H1 (cell line): ENCODE results near the gene TRIM44. TPM values are rescaled to one million over a fixed set of nuclear protein-coding genes. Genes with fewer than 3 reads are reported as not detected.

Experiments
- CTCF ChIA-PET: fragments of 300-600 bp; sonication (Branson Sonifier 250); formaldehyde crosslinking; loops from one replicate; lab custom pipeline; 2021; ENCODE audit not compliant: partially characterized antibody; lab: Charles Lee
- POLR2A ChIA-PET: fragments of 300-600 bp; sonication (Branson Sonifier 250); formaldehyde crosslinking; loops from one replicate; lab custom pipeline; 2021; ENCODE audit warnings: inconsistent platforms; ENCODE audit not compliant: partially characterized antibody; lab: Charles Lee
- DNase-seq, 2 experiments: peaks; one replicate each; pipeline versions ENCODE4 v3.0.0 to v3.0.0-alpha.2; 2010 to 2022; ENCODE audit warnings: low spot score in 2 of 2, low read depth in 1 of 2, mixed read lengths in 1 of 2
- FAIRE-seq: peaks from 2 replicates; lab custom pipeline; 2011; peaks lifted over from hg19 to GRCh38; lab: Jason Lieb, UNC
- H2AFZ ChIP-seq: 2 replicates; pipeline ENCODE4 v1.8.1; 2012; ENCODE audit warnings: low read length, inconsistent platforms
- H2AK5ac ChIP-seq: 2 replicates; pipeline ENCODE4 v1.6.1; 2013; ENCODE audit warnings: low read depth, low read length
- H2BK120ac ChIP-seq: replicated peaks from 2 replicates; pipeline ENCODE3; 2013; ENCODE audit warnings: low read depth, low read length, inconsistent platforms
- H2BK12ac ChIP-seq: 2 replicates; pipeline ENCODE4 v1.6.1; 2013; ENCODE audit warnings: low read depth, low read length
- H2BK15ac ChIP-seq: 2 replicates; pipeline ENCODE4 v1.6.1; 2013; ENCODE audit warnings: low read length
- H2BK20ac ChIP-seq: 2 replicates; pipeline ENCODE4 v1.6.1; 2013; ENCODE audit warnings: low read length
- H2BK5ac ChIP-seq: 2 replicates; pipeline ENCODE4 v1.6.1; 2013; ENCODE audit warnings: low read depth, low read length
- H3K14ac ChIP-seq: 2 replicates; pipeline ENCODE4 v1.6.1; 2013; ENCODE audit warnings: inconsistent platforms; ENCODE audit not compliant: insufficient read length
- H3K18ac ChIP-seq: 2 replicates; pipeline ENCODE4 v1.6.1; 2013; ENCODE audit warnings: low read length; ENCODE audit errors: extremely low read depth
- H3K23ac ChIP-seq: 2 replicates; pipeline ENCODE4 v1.6.1; 2013; ENCODE audit warnings: inconsistent platforms; ENCODE audit not compliant: insufficient read length
- H3K23me2 ChIP-seq: 2 replicates; pipeline ENCODE4 v1.6.1; 2013; ENCODE audit warnings: low read depth, low read length
- H3K27ac ChIP-seq: 2 replicates; pipeline ENCODE4 v1.6.1; 2011; ENCODE audit warnings: low read depth, low read length, inconsistent platforms
- H3K27me3 ChIP-seq, 4 experiments: replicated peaks in 1 of 4; 1 replicate in 1 of 4; 2 replicates in 3 of 4; pipeline versions ENCODE4 v1.6.1 to v1.8.1; 2011 to 2013; ENCODE audit warnings: low read length in 3 of 4, mild to moderate bottlenecking in 3 of 4, inconsistent platforms in 2 of 4, mixed read lengths in 2 of 4, moderate library complexity in 1 of 4; ENCODE audit not compliant: control insufficient read depth in 3 of 4, insufficient read depth in 3 of 4; ENCODE audit errors: extremely low read depth in 1 of 4
- H3K36me3 ChIP-seq, 4 experiments: 2 replicates each; pipeline versions ENCODE4 v1.6.1 to v1.8.1; 2011 to 2013; ENCODE audit warnings: mild to moderate bottlenecking in 4 of 4, low read length in 3 of 4, moderate library complexity in 2 of 4, control low read depth in 1 of 4, inconsistent platforms in 1 of 4; ENCODE audit not compliant: insufficient read depth in 4 of 4, control insufficient read depth in 2 of 4
- H3K4ac ChIP-seq: replicated peaks from 2 replicates; pipeline ENCODE3; 2013; ENCODE audit warnings: low read length, low read depth, mixed read lengths, inconsistent platforms; ENCODE audit not compliant: insufficient read length
- H3K4me1 ChIP-seq, 4 experiments: replicated peaks in 1 of 4; 1 replicate in 1 of 4; 2 replicates in 3 of 4; pipeline versions ENCODE4 v1.6.1 to v1.8.1; 2011 to 2013; ENCODE audit warnings: low read length in 3 of 4, inconsistent platforms in 2 of 4, mixed read lengths in 1 of 4; ENCODE audit not compliant: insufficient read depth in 4 of 4, control insufficient read depth in 3 of 4
- H3K4me2 ChIP-seq, 2 experiments: 2 replicates each; pipeline versions ENCODE4 v1.6.1 to v1.8.1; 2011 to 2013; ENCODE audit warnings: low read depth in 2 of 2, low read length in 2 of 2, control low read depth in 1 of 2, inconsistent platforms in 1 of 2, mild to moderate bottlenecking in 1 of 2; ENCODE audit not compliant: insufficient read depth in 1 of 2
- H3K4me3 ChIP-seq, 4 experiments: fragments of 200-600, 300-600 bp in 1 of 4; sonication (generic), shearing (Covaris generic), sonication (Bioruptor Twin) in 1 of 4; 2 replicates each; pipeline versions ENCODE4 v1.5.1 to v1.8.1; 2011 to 2016; ENCODE audit warnings: low read length in 4 of 4, low read depth in 3 of 4, control low read depth in 2 of 4, inconsistent platforms in 2 of 4, mild to moderate bottlenecking in 2 of 4, mixed read lengths in 1 of 4, moderate library complexity in 1 of 4; ENCODE audit not compliant: insufficient read depth in 2 of 4; ENCODE audit errors: extremely low read depth in 1 of 4
- H3K56ac ChIP-seq: replicated peaks from 2 replicates; pipeline ENCODE3; 2013; ENCODE audit warnings: low read depth, mild to moderate bottlenecking, mixed read lengths, low read length, inconsistent platforms; ENCODE audit not compliant: insufficient read length
- H3K79me1 ChIP-seq: 2 replicates; pipeline ENCODE4 v1.6.1; 2013; ENCODE audit warnings: low read depth, low read length, control low read depth
- H3K79me2 ChIP-seq, 2 experiments: 2 replicates each; pipeline versions ENCODE4 v1.6.1 to v1.8.1; 2012 to 2013; ENCODE audit warnings: low read length in 2 of 2, mild to moderate bottlenecking in 2 of 2, inconsistent platforms in 1 of 2; ENCODE audit not compliant: insufficient read depth in 2 of 2, control insufficient read depth in 1 of 2
- H3K9ac ChIP-seq, 4 experiments: replicated peaks in 1 of 4; 1 replicate in 1 of 4; 2 replicates in 3 of 4; pipeline versions ENCODE4 v1.6.1 to v1.8.1; 2011 to 2013; ENCODE audit warnings: low read depth in 3 of 4, low read length in 3 of 4, control low read depth in 2 of 4, mild to moderate bottlenecking in 2 of 4, moderate library complexity in 2 of 4, inconsistent platforms in 1 of 4; ENCODE audit errors: extremely low read depth in 1 of 4
- H3K9me3 ChIP-seq, 2 experiments: 2 replicates each; pipeline versions ENCODE4 v1.6.1 to v1.8.1; 2012 to 2013; ENCODE audit warnings: mild to moderate bottlenecking in 2 of 2, moderate library complexity in 2 of 2, control low read depth in 1 of 2, inconsistent platforms in 1 of 2, low read depth in 1 of 2, low read length in 1 of 2, mixed read lengths in 1 of 2; ENCODE audit not compliant: insufficient read depth in 2 of 2
- H4K20me1 ChIP-seq, 2 experiments: replicated peaks in 1 of 2; 2 replicates each; pipeline versions ENCODE3 to v1.8.1; 2011 to 2013; ENCODE audit warnings: inconsistent platforms in 2 of 2, low read length in 2 of 2, mild to moderate bottlenecking in 1 of 2; ENCODE audit not compliant: insufficient read depth in 2 of 2, control insufficient read depth in 1 of 2
- H4K5ac ChIP-seq: 2 replicates; pipeline ENCODE4 v1.6.1; 2013; ENCODE audit warnings: low read length, low read depth, mixed read lengths, inconsistent platforms; ENCODE audit not compliant: insufficient read length
- H4K8ac ChIP-seq: 2 replicates; pipeline ENCODE4 v1.8.0; 2013; ENCODE audit warnings: mild to moderate bottlenecking, moderate library complexity, low read length, inconsistent platforms; ENCODE audit not compliant: insufficient read depth; ENCODE audit errors: extremely low read depth
- H4K91ac ChIP-seq: replicated peaks from 2 replicates; pipeline ENCODE3; 2013; ENCODE audit warnings: low read length, mixed read lengths, inconsistent platforms; ENCODE audit not compliant: insufficient read length
- CBX5 ChIP-seq: fragments of 300-800, 300-1000 bp; sonication (generic); IDR thresholded peaks from 2 replicates; pipeline ENCODE4 v1.7.1; 2016; ENCODE audit warnings: antibody characterized with exemption, low read length, low read depth
- EZH2 ChIP-seq: fragments of 200-600 bp; sonication (generic); IDR thresholded peaks from 2 replicates; pipeline ENCODE4 v1.7.1; 2012; ENCODE audit warnings: low read depth, mild to moderate bottlenecking, moderate library complexity, low read length, inconsistent platforms; ENCODE audit not compliant: severe bottlenecking
- JUND ChIP-seq: IDR thresholded peaks from 2 replicates; pipeline ENCODE4 v1.6.1; 2011; ENCODE audit warnings: mild to moderate bottlenecking, improper control_type of control experiment, low read length
- TAF1 ChIP-seq: IDR thresholded peaks from 2 replicates; pipeline ENCODE4 v1.6.1; 2011; ENCODE audit warnings: mild to moderate bottlenecking, low read depth, low read length
- TAF7 ChIP-seq: optimal IDR thresholded peaks from 2 replicates; pipeline ENCODE3; 2011; ENCODE audit warnings: low read depth, mild to moderate bottlenecking, inconsistent platforms, low read length, moderate library complexity, borderline replicate concordance
- ZNF274 ChIP-seq: IDR thresholded peaks from 2 replicates; pipeline ENCODE4 v1.7.0; 2012; ENCODE audit warnings: low read length, borderline replicate concordance; ENCODE audit errors: extremely low read depth
- WGBS, 2 experiments: shearing (Covaris generic) in 1 of 2; methylation state at CpG; one replicate each; pipeline versions ENCODE4 v1.1.6 to v1.1.7; 2013 to 2015; ENCODE audit warnings: low lambda C conversion rate in 2 of 2, mixed read lengths in 2 of 2, inconsistent platforms in 1 of 2, low coverage in 1 of 2, missing lambda C conversion rate in 1 of 2; ENCODE audit not compliant: insufficient replicate concordance in 2 of 2, insufficient coverage in 1 of 2, insufficient read length in 1 of 2; ENCODE audit errors: extremely low coverage in 1 of 2, missing lambda C conversion rate in 1 of 2; 5-methylcytosine and 5-hydroxymethylcytosine counted together
- polyA plus RNA-seq, 7 experiments: library from polyadenylated mRNA; depleted of rRNA in 3 of 7; stranded (reverse) in 5 of 7; unstranded in 2 of 7; fragments of >200 nt in 5 of 7; fragments of 200-250 nt in 2 of 7; gene quantifications; 1 replicate in 5 of 7; 2 replicates in 1 of 7; 4 replicates in 1 of 7; pipeline versions ENCODE4 v1.2.1 to v1.2.3, GENCODE V29; 2011 to 2013; ENCODE audit warnings: missing spikeins in 2 of 7, mixed read lengths in 2 of 7
- total RNA-seq: library from RNA; stranded (reverse); fragmentation: NEBNext Ultra II Directional; extraction: Animal tissue kit (Norgen Biotek cat#: 25700); gene quantifications from 2 replicates; pipeline ENCODE4 v1.2.1, GENCODE V29; 2021

The TRIM44 gene
- total and polyA plus RNA-seq, 2 of the 8 experiments (the other 6 are each of a cell fraction or from before 2014, with no cell fraction given), result 13.9 to 34.4 TPM

GRCh38 chr11:35820614-35821013 is 158.0 kb downstream of the TRIM44 start:
- Histone ChIP-seq H2BK12ac (no peak overlapping the region), H3K9ac (no peak overlapping the region), H3K4me2 (no peak overlapping the region), H3K9me3 (no peaks in the 10 kb centered on the region), H3K23me2 (no peaks in the 10 kb centered on the region), H4K5ac (no peak overlapping the region), H2BK5ac (no peak overlapping the region), H3K36me3 (no peaks in the 10 kb centered on the region), H3K4me3 (no peak overlapping the region), H3K4me1 (peaks cover 0 to 2% (median 0%) of the 10 kb centered on the region in 4 experiments; a peak in 1 of 7 replicates), H2AFZ (no peak overlapping the region), H2AK5ac (no peak overlapping the region), H3K23ac (no peak overlapping the region), H3K27me3 (peaks cover 0 to 2% (median 0%) of the 10 kb centered on the region in 4 experiments; a peak in 1 of 7 replicates), H3K14ac (no peak overlapping the region), H3K79me1 (no peaks in the 10 kb centered on the region), H3K56ac (no peak overlapping the region), H3K27ac (no peak overlapping the region), H2BK20ac (no peak overlapping the region), H3K18ac (no peak overlapping the region), H2BK120ac (no peak overlapping the region), H4K8ac (no peak overlapping the region), H4K91ac (no peak overlapping the region), H4K20me1 (no peaks in the 10 kb centered on the region), H3K4ac (no peak overlapping the region), H3K79me2 (no peaks in the 10 kb centered on the region), H2BK15ac (no peak overlapping the region)
- no peak for FAIRE-seq
- POLR2A ChIA-PET, result interaction anchor here (0.6 to 2.0 kb wide), 2 partner anchors 197 to 249 kb away, joined by 3 to 7 read pairs; no protein-coding TSS in a partner anchor
- DNase-seq, result no peak
- no peak for TF ChIP-seq JUND
- no peak for TF ChIP-seq EZH2
- no peak for TF ChIP-seq CBX5
- TF ChIP-seq TAF1, result no peak
- TF ChIP-seq ZNF274, result no peak
- no peak for TF ChIP-seq TAF7
- CTCF ChIA-PET, result interaction anchor here (0.6 to 12.0 kb wide), 32 partner anchors 10 to 658 kb away, joined by 3 to 187 read pairs (median 12); partner anchors contain the start of gene FJX1
- WGBS, 2 experiments, result 89% methylated on average over 5 of the region's 5 CpGs; no CpG with 5 or more reads in 1 of the 2 experiments
